ENCODE results near the gene KDM4B. TPM values are rescaled to one million over a fixed set of nuclear protein-coding genes. Genes with fewer than 3 reads are reported as not detected.

Gene KDM4B
- total and polyA plus RNA-seq, 4 donors, result 17.1 to 49.5 (median 24.7) TPM

DNA sequence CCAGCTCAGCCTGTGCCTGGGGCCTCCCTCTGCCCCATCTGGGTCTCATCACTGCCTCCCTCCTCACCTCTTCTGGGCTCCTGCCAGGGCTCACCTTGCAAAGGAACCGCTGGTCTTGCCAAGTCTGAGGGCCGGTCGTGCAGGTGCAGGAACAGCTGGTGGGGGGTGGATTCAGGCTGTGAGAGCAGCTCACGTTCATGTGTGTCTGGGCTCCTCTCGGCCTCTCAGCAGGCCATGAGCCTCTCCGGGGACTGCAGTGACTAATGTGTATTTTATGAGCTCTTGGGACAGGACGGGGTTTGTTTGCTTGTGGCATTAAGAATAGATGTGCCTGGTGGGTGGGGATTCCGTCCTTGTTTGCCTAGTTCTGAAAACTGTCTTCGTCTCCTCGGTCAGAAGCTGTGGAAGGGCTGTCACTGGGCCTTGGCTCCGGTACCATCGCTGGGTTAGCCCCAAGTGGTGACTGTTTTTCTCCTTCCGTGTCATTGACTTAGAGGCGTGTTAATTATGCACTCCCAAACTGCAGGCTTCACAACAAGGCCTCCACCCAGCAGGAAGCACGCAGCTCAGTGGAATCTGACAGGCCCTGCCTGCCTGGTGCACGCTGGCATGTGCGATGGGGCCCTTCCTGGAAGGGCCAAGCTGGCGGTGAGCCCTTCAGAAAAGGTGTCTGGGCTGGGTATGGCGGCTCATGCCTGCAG is 77.6 kb downstream of the KDM4B start:
- peak; percentile 45 for ATAC-seq (ENCODE audit: insufficient read depth, low FRiP score)
- H3K36me3 ChIP-seq (ENCODE audit: control insufficient read depth in 4 of 4, insufficient read depth in 4 of 4, low read length in 4 of 4), result peaks cover 3 to 32% (median 8%) of the 10 kb centered on the region in 4 donors
- TF ChIP-seq, protein P1, sequence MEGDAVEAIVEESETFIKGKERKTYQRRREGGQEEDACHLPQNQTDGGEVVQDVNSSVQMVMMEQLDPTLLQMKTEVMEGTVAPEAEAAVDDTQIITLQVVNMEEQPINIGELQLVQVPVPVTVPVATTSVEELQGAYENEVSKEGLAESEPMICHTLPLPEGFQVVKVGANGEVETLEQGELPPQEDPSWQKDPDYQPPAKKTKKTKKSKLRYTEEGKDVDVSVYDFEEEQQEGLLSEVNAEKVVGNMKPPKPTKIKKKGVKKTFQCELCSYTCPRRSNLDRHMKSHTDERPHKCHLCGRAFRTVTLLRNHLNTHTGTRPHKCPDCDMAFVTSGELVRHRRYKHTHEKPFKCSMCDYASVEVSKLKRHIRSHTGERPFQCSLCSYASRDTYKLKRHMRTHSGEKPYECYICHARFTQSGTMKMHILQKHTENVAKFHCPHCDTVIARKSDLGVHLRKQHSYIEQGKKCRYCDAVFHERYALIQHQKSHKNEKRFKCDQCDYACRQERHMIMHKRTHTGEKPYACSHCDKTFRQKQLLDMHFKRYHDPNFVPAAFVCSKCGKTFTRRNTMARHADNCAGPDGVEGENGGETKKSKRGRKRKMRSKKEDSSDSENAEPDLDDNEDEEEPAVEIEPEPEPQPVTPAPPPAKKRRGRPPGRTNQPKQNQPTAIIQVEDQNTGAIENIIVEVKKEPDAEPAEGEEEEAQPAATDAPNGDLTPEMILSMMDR (IDR thresholded peaks at IDR 0.05; ENCODE audit: control extremely low read depth, extremely low read depth), result no peak
- H3K9me3 ChIP-seq (ENCODE audit: control insufficient read depth in 4 of 4, insufficient read depth in 3 of 4, low read length in 3 of 4), result no peaks in the 10 kb centered on the region
- H3K4me1 ChIP-seq (ENCODE audit: control insufficient read depth in 5 of 5, insufficient read depth in 5 of 5, low read length in 5 of 5), result peaks cover 0 to 13% (median 5%) of the 10 kb centered on the region in 5 donors
- WGBS, 2 donors, result 64 to 93% methylated on average over 19 of the region's 19 CpGs
- no peaks in the 10 kb centered on the region for H3K27me3 ChIP-seq (ENCODE audit: control insufficient read depth in 3 of 3, insufficient read depth in 3 of 3, low read length in 2 of 3)
- peak; percentile 32 to 62 (median 44) for DNase-seq
- no peak overlapping the region for H3K9ac ChIP-seq (ENCODE audit: insufficient read depth in 1 of 2, low read length in 2 of 2)
- peak overlapping the region in 1 of 2 donors; percentile 59 for H3K27ac ChIP-seq (ENCODE audit: low read depth in 1 of 2, low read length in 1 of 2)
- no peak overlapping the region for H3K4me3 ChIP-seq

DNA sequence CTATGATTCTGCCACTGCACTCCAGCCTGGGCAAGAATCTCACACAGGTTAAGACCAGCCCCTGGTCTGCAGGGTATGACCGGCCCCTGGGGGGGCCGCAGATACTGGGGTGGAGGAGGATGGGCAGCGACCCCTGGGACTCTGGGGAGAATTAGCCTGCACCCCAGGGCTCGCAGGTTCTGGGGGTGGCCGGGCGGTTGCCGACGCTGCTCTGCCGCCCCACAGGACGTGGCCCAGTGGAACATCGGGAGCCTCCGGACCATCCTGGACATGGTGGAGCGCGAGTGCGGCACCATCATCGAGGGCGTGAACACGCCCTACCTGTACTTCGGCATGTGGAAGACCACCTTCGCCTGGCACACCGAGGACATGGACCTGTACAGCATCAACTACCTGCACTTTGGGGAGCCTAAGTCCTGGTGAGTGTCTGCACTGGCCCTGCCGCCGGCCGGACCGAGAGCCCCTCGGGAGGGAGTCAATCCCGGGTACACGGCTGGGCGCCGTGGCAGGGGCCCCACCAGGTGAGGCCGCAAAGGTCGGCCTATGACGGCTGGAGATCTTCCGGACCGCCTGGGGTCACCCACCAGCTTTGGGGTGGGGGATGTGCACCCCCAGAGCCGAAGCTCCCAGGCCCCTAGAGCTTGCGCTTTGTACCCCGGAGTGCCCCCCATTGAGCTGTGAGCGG is 78.5 kb downstream of the KDM4B start:
- peaks cover 0 to 13% (median 5%) of the 10 kb centered on the region in 5 donors for H3K4me1 ChIP-seq (ENCODE audit: control insufficient read depth in 5 of 5, insufficient read depth in 5 of 5, low read length in 5 of 5)
- H3K36me3 ChIP-seq (ENCODE audit: control insufficient read depth in 4 of 4, insufficient read depth in 4 of 4, low read length in 4 of 4), result peaks cover 0 to 32% (median 7%) of the 10 kb centered on the region in 4 donors
- no peaks in the 10 kb centered on the region for H3K9me3 ChIP-seq (ENCODE audit: control insufficient read depth in 4 of 4, insufficient read depth in 3 of 4, low read length in 3 of 4)
- H3K27me3 ChIP-seq (ENCODE audit: control insufficient read depth in 3 of 3, insufficient read depth in 3 of 3, low read length in 2 of 3), result no peaks in the 10 kb centered on the region
- H3K4me3 ChIP-seq, result no peak overlapping the region
- TF ChIP-seq, protein P1 (IDR thresholded peaks at IDR 0.05; ENCODE audit: control extremely low read depth, extremely low read depth), result no peak
- WGBS, 2 donors, result 96 to 98% methylated on average over 39 of the region's 39 CpGs
- no peak overlapping the region for H3K9ac ChIP-seq (ENCODE audit: insufficient read depth in 1 of 2, low read length in 2 of 2)
- H3K27ac ChIP-seq (ENCODE audit: low read depth in 1 of 2, low read length in 1 of 2), result peak overlapping the region in 1 of 2 donors; percentile 59
- no peak for ATAC-seq (ENCODE audit: insufficient read depth, low FRiP score)
- no peak for DNase-seq

DNA sequence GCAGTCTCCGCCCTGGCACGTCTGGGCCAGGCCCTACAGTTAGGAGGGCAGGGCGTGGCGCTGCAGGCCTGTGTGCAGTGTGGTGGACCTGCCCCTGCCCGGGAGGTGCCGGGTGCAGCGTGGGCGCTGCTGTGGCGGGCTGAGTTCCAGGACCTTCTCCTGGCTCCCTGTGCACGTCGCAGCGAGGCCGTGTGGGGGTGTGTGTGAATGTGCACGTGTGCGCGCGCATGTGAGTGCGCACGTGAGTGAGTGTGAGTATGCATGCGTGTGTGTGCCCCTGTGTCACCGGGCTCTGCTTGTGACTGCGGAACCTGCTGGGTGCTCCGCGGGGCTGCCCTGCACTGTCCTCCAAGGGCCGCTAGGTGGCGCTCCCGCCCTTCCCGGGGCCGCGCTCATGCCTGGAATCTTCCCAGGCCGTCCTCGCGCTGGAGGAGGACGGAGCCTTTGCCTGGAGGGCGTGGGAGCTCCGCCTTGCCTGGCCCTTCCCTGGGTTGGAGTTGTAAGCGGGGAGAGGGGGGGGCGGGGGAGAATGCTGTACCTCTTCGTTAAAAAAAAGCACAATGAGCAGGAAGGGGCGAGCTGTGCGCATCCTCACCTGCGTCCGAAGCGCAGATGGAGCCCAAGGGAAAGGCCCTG is 79.3 kb downstream of the KDM4B start:
- ATAC-seq (ENCODE audit: insufficient read depth, low FRiP score) (peak; percentile 82), DNase-seq (peak; percentile 79 to 87 (median 82))
- Histone ChIP-seq H3K9me3 (ENCODE audit: control insufficient read depth in 4 of 4, insufficient read depth in 3 of 4, low read length in 3 of 4) (no peaks in the 10 kb centered on the region), H3K27me3 (ENCODE audit: control insufficient read depth in 3 of 3, insufficient read depth in 3 of 3, low read length in 2 of 3) (no peaks in the 10 kb centered on the region), H3K27ac (ENCODE audit: low read depth in 1 of 2, low read length in 1 of 2) (no peak overlapping the region), H3K4me3 (no peak overlapping the region), H3K4me1 (ENCODE audit: control insufficient read depth in 5 of 5, insufficient read depth in 5 of 5, low read length in 5 of 5) (peaks cover 0 to 13% (median 5%) of the 10 kb centered on the region in 5 donors), H3K36me3 (ENCODE audit: control insufficient read depth in 4 of 4, insufficient read depth in 4 of 4, low read length in 4 of 4) (peaks cover 0 to 34% (median 7%) of the 10 kb centered on the region in 4 donors), H3K9ac (ENCODE audit: insufficient read depth in 1 of 2, low read length in 2 of 2) (no peak overlapping the region)
- WGBS, 2 donors, result 33 to 36% methylated on average over 38 to 44 of the region's 44 CpGs
- TF ChIP-seq, protein P1 (IDR thresholded peaks at IDR 0.05; ENCODE audit: control extremely low read depth, extremely low read depth), result peak; percentile 93
